ENCODE data around the gene TBC1D22A. TPM values are rescaled to one million over a fixed set of nuclear protein-coding genes. Genes with fewer than 3 reads are reported as not detected.

Gene TBC1D22A
- total and polyA plus RNA-seq, 11 donors, result 9.4 to 30.7 (median 18.6) TPM

DNA sequence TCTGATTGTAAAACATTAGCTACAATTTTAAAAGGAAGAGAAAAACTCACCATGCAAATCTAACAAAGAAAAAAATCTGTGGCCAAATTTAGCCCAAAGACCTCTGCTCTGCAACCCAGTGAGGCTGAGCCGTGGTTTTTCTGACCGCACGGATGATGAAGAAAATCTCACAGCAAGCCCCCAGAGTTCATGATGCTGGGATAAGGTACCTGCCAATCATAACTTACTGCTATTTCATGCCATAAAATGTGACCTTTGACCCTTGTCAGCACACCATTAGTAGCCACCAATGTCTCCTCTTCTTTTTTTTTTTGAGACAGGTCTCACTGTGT lies 35.5 kb upstream of the TBC1D22A start:
- TF ChIP-seq, protein P1, sequence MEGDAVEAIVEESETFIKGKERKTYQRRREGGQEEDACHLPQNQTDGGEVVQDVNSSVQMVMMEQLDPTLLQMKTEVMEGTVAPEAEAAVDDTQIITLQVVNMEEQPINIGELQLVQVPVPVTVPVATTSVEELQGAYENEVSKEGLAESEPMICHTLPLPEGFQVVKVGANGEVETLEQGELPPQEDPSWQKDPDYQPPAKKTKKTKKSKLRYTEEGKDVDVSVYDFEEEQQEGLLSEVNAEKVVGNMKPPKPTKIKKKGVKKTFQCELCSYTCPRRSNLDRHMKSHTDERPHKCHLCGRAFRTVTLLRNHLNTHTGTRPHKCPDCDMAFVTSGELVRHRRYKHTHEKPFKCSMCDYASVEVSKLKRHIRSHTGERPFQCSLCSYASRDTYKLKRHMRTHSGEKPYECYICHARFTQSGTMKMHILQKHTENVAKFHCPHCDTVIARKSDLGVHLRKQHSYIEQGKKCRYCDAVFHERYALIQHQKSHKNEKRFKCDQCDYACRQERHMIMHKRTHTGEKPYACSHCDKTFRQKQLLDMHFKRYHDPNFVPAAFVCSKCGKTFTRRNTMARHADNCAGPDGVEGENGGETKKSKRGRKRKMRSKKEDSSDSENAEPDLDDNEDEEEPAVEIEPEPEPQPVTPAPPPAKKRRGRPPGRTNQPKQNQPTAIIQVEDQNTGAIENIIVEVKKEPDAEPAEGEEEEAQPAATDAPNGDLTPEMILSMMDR (IDR thresholded peaks at IDR 0.05), result no peak
- no peak for TF ChIP-seq POLR2A (IDR thresholded peaks at IDR 0.05)
- H3K4me1 ChIP-seq, result peaks cover 25 to 74% (median 61%) of the 10 kb centered on the region in 12 donors
- ATAC-seq (no peak), DNase-seq (no peak)
- 88 to 96% (median 91%) methylated on average over 3 of the region's 3 CpGs for WGBS, 4 donors
- intact Hi-C loops (cut with DNase I), result loop anchor here in 5 of 10 donors (5.0 kb wide), 3 partner anchors 35 to 40 kb away; partner anchors contain the start of gene TBC1D22A (in 1 of the 5)
- H3K27me3 ChIP-seq, result no peaks in the 10 kb centered on the region
- no peak overlapping the region for H3K4me3 ChIP-seq
- peaks cover 0 to 51% (median 8%) of the 10 kb centered on the region in 9 donors for H3K36me3 ChIP-seq
- H3K27ac ChIP-seq, result peak overlapping the region in 1 of 12 donors; percentile 68
- no peaks in the 10 kb centered on the region for H3K9me3 ChIP-seq

DNA sequence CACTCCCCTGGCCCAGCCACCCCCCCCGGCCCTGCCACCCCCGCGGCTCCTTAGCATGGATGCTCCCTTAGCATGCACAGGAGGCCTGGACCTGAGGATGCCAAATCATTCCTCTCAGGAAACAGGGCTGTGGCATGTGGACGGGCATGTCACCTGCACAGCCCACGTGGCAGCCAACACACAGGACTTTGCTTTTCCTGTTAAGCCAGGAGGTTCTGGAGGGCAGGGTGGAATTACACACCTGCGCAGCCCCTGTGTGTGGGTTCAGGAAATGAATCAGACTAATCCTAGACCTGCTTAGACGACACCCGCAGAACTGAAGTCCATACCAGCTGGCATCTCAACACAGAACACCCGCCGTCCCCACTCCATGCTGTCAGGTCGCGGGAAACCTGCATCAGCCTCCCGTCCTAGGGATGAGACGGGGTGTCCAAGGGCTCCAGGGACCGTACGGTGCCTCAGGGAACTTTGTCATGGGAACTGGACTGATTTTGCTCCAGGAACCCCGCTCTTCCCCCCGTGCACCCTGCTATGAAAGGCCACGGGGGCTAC lies 34.6 kb upstream of the TBC1D22A start:
- H3K9me3 ChIP-seq, result no peaks in the 10 kb centered on the region
- no peak for TF ChIP-seq POLR2A (IDR thresholded peaks at IDR 0.05)
- TF ChIP-seq, protein P1 (IDR thresholded peaks at IDR 0.05), result no peak
- H3K27ac ChIP-seq, result peak overlapping the region in 11 of 12 donors; percentile 47 to 99 (median 73)
- H3K36me3 ChIP-seq, result peaks cover 0 to 53% (median 7%) of the 10 kb centered on the region in 9 donors
- WGBS, 4 donors, result 66 to 83% (median 81%) methylated on average over 6 to 19 of the region's 19 CpGs
- H3K27me3 ChIP-seq, result no peaks in the 10 kb centered on the region
- no peak overlapping the region for H3K4me3 ChIP-seq
- intact Hi-C loops (cut with DNase I), result loop anchor here in 5 of 10 donors (5.0 kb wide), 3 partner anchors 34 to 41 kb away; partner anchors contain the start of gene TBC1D22A (in 1 of the 5)
- ATAC-seq (no peak), DNase-seq (peak in 1 of 5 donors; percentile 16)
- peaks cover 25 to 84% (median 69%) of the 10 kb centered on the region in 12 donors for H3K4me1 ChIP-seq

DNA sequence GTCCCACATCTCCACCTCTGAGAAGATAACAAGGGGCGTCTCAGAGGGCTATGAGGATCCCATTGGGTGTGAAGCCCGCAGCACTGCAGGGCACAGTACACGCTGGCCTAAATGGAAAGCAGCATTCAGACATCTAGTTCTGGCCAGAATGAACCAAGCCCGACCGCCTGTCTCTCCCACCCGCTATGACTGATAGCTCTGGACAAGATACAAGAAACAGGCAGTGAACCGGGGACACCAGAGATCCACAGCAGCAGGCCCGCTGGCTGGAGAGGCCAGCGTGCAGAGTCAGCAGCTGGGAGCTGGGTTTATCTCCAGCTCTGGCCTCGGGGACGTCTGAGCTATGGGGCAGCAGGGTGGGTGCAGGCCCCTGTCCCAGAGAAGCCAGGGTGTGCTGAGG lies 34.0 kb upstream of the TBC1D22A start:
- 33 to 44% (median 40%) methylated on average over 8 to 11 of the region's 11 CpGs for WGBS, 4 donors
- peak overlapping the region; percentile 46 to 99 (median 74) for H3K27ac ChIP-seq

More for the DNA sequence above, 34.0 kb upstream of the TBC1D22A start:
- no peaks in the 10 kb centered on the region for H3K27me3 ChIP-seq
- H3K9me3 ChIP-seq, result no peaks in the 10 kb centered on the region
- TF ChIP-seq, protein P1 (IDR thresholded peaks at IDR 0.05), result no peak
- no peak for TF ChIP-seq POLR2A (IDR thresholded peaks at IDR 0.05)
- peaks cover 0 to 53% (median 4%) of the 10 kb centered on the region in 9 donors for H3K36me3 ChIP-seq
- intact Hi-C loops (cut with DNase I), result loop anchor here in 5 of 10 donors (5.0 kb wide), 3 partner anchors 34 to 41 kb away; partner anchors contain the start of gene TBC1D22A (in 1 of the 5)
- peaks cover 25 to 88% (median 71%) of the 10 kb centered on the region in 12 donors for H3K4me1 ChIP-seq
- H3K4me3 ChIP-seq, result no peak overlapping the region
- ATAC-seq (peak; percentile 46 to 69 (median 58)), DNase-seq (peak in 2 of 5 donors; percentile 32 to 57)

Data from heart left ventricle (tissue), 16 donors.